Measurements from ENCODE around the gene PKDREJ. TPM values are rescaled to one million over a fixed set of nuclear protein-coding genes. Genes with fewer than 3 reads are reported as not detected.

Gene PKDREJ
- polyA plus RNA-seq, 1 donor from 2014 or later: not detected

- TF ChIP-seq RAD21 (conservative IDR thresholded peaks at IDR 0.05) (no peak), MXI1 (conservative IDR thresholded peaks at IDR 0.05; ENCODE audit: poor library complexity, severe bottlenecking) (no peak), POLR2AphosphoS5 (IDR thresholded peaks at IDR 0.05) (no peak), EP300 (conservative IDR thresholded peaks at IDR 0.05; ENCODE audit: poor library complexity, severe bottlenecking) (no peak), CTCF (IDR thresholded peaks at IDR 0.05; ENCODE audit: poor library complexity, severe bottlenecking) (no peak), EZH2 (IDR thresholded peaks at IDR 0.05; ENCODE audit: borderline replicate concordance, insufficient read depth, low read length, poor library complexity, severe bottlenecking) (no peak), SMC3 (conservative IDR thresholded peaks at IDR 0.05; ENCODE audit: poor library complexity) (no peak), TAF1 (IDR thresholded peaks at IDR 0.05; ENCODE audit: low read depth) (no peak)
- TF ChIP-seq, protein P1, sequence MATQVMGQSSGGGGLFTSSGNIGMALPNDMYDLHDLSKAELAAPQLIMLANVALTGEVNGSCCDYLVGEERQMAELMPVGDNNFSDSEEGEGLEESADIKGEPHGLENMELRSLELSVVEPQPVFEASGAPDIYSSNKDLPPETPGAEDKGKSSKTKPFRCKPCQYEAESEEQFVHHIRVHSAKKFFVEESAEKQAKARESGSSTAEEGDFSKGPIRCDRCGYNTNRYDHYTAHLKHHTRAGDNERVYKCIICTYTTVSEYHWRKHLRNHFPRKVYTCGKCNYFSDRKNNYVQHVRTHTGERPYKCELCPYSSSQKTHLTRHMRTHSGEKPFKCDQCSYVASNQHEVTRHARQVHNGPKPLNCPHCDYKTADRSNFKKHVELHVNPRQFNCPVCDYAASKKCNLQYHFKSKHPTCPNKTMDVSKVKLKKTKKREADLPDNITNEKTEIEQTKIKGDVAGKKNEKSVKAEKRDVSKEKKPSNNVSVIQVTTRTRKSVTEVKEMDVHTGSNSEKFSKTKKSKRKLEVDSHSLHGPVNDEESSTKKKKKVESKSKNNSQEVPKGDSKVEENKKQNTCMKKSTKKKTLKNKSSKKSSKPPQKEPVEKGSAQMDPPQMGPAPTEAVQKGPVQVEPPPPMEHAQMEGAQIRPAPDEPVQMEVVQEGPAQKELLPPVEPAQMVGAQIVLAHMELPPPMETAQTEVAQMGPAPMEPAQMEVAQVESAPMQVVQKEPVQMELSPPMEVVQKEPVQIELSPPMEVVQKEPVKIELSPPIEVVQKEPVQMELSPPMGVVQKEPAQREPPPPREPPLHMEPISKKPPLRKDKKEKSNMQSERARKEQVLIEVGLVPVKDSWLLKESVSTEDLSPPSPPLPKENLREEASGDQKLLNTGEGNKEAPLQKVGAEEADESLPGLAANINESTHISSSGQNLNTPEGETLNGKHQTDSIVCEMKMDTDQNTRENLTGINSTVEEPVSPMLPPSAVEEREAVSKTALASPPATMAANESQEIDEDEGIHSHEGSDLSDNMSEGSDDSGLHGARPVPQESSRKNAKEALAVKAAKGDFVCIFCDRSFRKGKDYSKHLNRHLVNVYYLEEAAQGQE (IDR thresholded peaks at IDR 0.05; ENCODE audit: borderline replicate concordance): no peak
- H2AFZ ChIP-seq (ENCODE audit: low read depth, low read length): no peak overlapping the region
- no peaks in the 10 kb centered on the region for H3K9me3 ChIP-seq (ENCODE audit: low read length)
Measured at GRCh38 chr22:46224044-46224897, 38.9 kb downstream of the PKDREJ start.

DNA sequence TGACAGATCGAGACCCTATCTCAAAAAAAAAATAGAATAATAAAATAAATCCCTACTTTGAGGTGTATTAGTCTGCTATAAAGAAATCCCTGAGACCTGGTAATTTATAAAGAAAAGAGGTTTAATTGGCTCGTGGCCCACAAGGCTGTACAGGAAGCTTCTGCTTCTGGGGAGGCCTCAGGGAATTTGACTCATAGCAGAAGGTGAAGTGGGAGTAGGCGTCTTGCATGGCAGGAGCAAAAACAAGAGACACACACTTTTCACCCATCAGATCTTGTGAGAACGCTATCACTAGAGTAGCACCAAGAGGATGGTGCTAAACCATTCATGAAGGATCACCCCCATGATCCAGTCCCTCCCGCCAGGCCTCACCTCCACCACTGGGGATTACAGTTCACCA, 42.2 kb downstream of the PKDREJ start:
- H3K79me2 ChIP-seq (replicated peaks; ENCODE audit: insufficient read depth, low read length): no peaks in the 10 kb centered on the region
- H3F3A ChIP-seq (ENCODE audit: insufficient read depth, low read length, poor library complexity, severe bottlenecking): no peaks in the 10 kb centered on the region
- H3K9me2 ChIP-seq (ENCODE audit: insufficient read depth, low read length): no peaks in the 10 kb centered on the region
- H3K9ac ChIP-seq (ENCODE audit: low read length): no peak overlapping the region
- H4K20me1 ChIP-seq (ENCODE audit: insufficient read depth): no peaks in the 10 kb centered on the region
- H3K36me3 ChIP-seq (ENCODE audit: insufficient read depth, low read length): no peaks in the 10 kb centered on the region
- no peaks in the 10 kb centered on the region for H3K9me3 ChIP-seq (ENCODE audit: low read length)
- H3K4me2 ChIP-seq (ENCODE audit: low read length): no peak overlapping the region
- H3K27me3 ChIP-seq (ENCODE audit: insufficient read depth, low read depth, low read length): no peaks in the 10 kb centered on the region
- H3K27ac ChIP-seq (ENCODE audit: low read length): no peak overlapping the region
- H3K4me3 ChIP-seq (ENCODE audit: low read length): no peak overlapping the region
- TF ChIP-seq, protein P1 (IDR thresholded peaks at IDR 0.05; ENCODE audit: borderline replicate concordance): no peak
- TF ChIP-seq TAF1 (IDR thresholded peaks at IDR 0.05; ENCODE audit: low read depth) (no peak), MXI1 (conservative IDR thresholded peaks at IDR 0.05; ENCODE audit: poor library complexity, severe bottlenecking) (no peak), POLR2AphosphoS5 (IDR thresholded peaks at IDR 0.05) (no peak), CTCF (IDR thresholded peaks at IDR 0.05; ENCODE audit: poor library complexity, severe bottlenecking) (no peak), SMC3 (conservative IDR thresholded peaks at IDR 0.05; ENCODE audit: poor library complexity) (no peak), RAD21 (conservative IDR thresholded peaks at IDR 0.05) (no peak), EP300 (conservative IDR thresholded peaks at IDR 0.05; ENCODE audit: poor library complexity, severe bottlenecking) (no peak), EZH2 (IDR thresholded peaks at IDR 0.05; ENCODE audit: borderline replicate concordance, insufficient read depth, low read length, poor library complexity, severe bottlenecking) (no peak)
- H2AFZ ChIP-seq (ENCODE audit: low read depth, low read length): no peak overlapping the region

More at GRCh38 chr22:46224044-46224897, 38.9 kb downstream of the PKDREJ start:
- no peaks in the 10 kb centered on the region for H3K27me3 ChIP-seq (ENCODE audit: insufficient read depth, low read depth, low read length)
- no peaks in the 10 kb centered on the region for H3F3A ChIP-seq (ENCODE audit: insufficient read depth, low read length, poor library complexity, severe bottlenecking)
- no peaks in the 10 kb centered on the region for H4K20me1 ChIP-seq (ENCODE audit: insufficient read depth)
- no peak overlapping the region for H3K9ac ChIP-seq (ENCODE audit: low read length)
- H3K9me2 ChIP-seq (ENCODE audit: insufficient read depth, low read length): no peaks in the 10 kb centered on the region
- H3K27ac ChIP-seq (ENCODE audit: low read length): no peak overlapping the region
- no peaks in the 10 kb centered on the region for H3K79me2 ChIP-seq (replicated peaks; ENCODE audit: insufficient read depth, low read length)
- no peak overlapping the region for H3K4me3 ChIP-seq (ENCODE audit: low read length)
- no peak overlapping the region for H3K4me2 ChIP-seq (ENCODE audit: low read length)
- no peaks in the 10 kb centered on the region for H3K36me3 ChIP-seq (ENCODE audit: insufficient read depth, low read length)
